OCI-LY3 (cell line): ENCODE data around the gene ATP6V1A.

ENCODE experiments used
- CTCF ChIP-seq: fragments of 200-600, 300-600 bp; sonication (generic); IDR thresholded peaks from 2 replicates; pipeline ENCODE4 v1.5.1; 2014; ENCODE audit warnings: antibody characterized with exemption, low read length, low read depth
- EZH2phosphoT487 ChIP-seq: fragments of 200-600 bp; shearing (Covaris generic); IDR thresholded peaks from 2 replicates; pipeline ENCODE4 v1.6.1; 2018; ENCODE audit warnings: antibody characterized with exemption, mixed run types, low read depth

GRCh38 chr3:113838631-113839209 is 91.9 kb downstream of the ATP6V1A start, which contains the start of gene GRAMD1C:
- no peak for TF ChIP-seq EZH2phosphoT487
- TF ChIP-seq CTCF = peak; percentile 82
